OCI-LY1 (cell line): Measurements from ENCODE around the gene TTC28.

Source experiments
- H2AFZ ChIP-seq: fragments of 200-600 bp; sonication (generic), shearing (Covaris generic); 2 replicates; pipeline ENCODE4 v1.6.0; 2014; ENCODE audit warnings: antibody characterized with exemption, mild to moderate bottlenecking, low read length
- H3F3A ChIP-seq: fragments of 200-600 bp; sonication (generic), shearing (Covaris generic); 2 replicates; pipeline ENCODE4 v1.6.0; 2014; ENCODE audit warnings: mild to moderate bottlenecking, antibody characterized with exemption, low read length, moderate library complexity; ENCODE audit not compliant: insufficient read depth
- H3K27ac ChIP-seq: fragments of 200-600 bp; sonication (generic); 2 replicates; pipeline ENCODE4 v1.5.1; 2014; ENCODE audit warnings: low read length, mixed run types, mild to moderate bottlenecking, low read depth; ENCODE audit not compliant: poor library complexity, severe bottlenecking
- H3K27me3 ChIP-seq: fragments of 200-600 bp; sonication (generic); 2 replicates; pipeline ENCODE4 v1.6.0; 2014; ENCODE audit warnings: antibody characterized with exemption, mild to moderate bottlenecking, low read length, moderate library complexity; ENCODE audit not compliant: insufficient read depth
- H3K36me3 ChIP-seq: fragments of 200-600 bp; sonication (generic); 2 replicates; pipeline ENCODE4 v1.6.1; 2014; ENCODE audit warnings: mild to moderate bottlenecking, antibody characterized with exemption, low read length, moderate library complexity, mixed read lengths; ENCODE audit not compliant: insufficient read depth
- H3K4me1 ChIP-seq: fragments of 200-600 bp; sonication (generic); 2 replicates; pipeline ENCODE4 v1.5.1; 2014; ENCODE audit warnings: mild to moderate bottlenecking, low read length, moderate library complexity; ENCODE audit not compliant: insufficient read depth, severe bottlenecking
- H3K4me2 ChIP-seq: fragments of 200-600 bp; sonication (generic), shearing (Covaris generic); 2 replicates; pipeline ENCODE4 v1.6.1; 2014; ENCODE audit warnings: low read length
- H3K4me3 ChIP-seq: fragments of 200-600 bp; sonication (generic); 2 replicates; pipeline ENCODE4 v1.5.1; 2014; ENCODE audit warnings: low read length, low read depth, mild to moderate bottlenecking, mixed read lengths; ENCODE audit not compliant: poor library complexity, severe bottlenecking
- H3K79me2 ChIP-seq: fragments of 200-600 bp; shearing (Covaris generic); 2 replicates; pipeline ENCODE4 v1.6.1; 2016; ENCODE audit warnings: mixed run types, low read length, mixed read lengths; ENCODE audit not compliant: insufficient read depth
- H3K9ac ChIP-seq: fragments of 200-600 bp; sonication (generic), shearing (Covaris generic); 2 replicates; pipeline ENCODE4 v1.6.1; 2014; ENCODE audit warnings: mild to moderate bottlenecking, low read length, mixed read lengths
- H3K9me2 ChIP-seq: fragments of 200-600 bp; sonication (generic), shearing (Covaris generic); 2 replicates; pipeline ENCODE4 v1.6.1; 2014; ENCODE audit warnings: low read depth, mild to moderate bottlenecking, low read length, mixed read lengths
- H3K9me3 ChIP-seq: fragments of 200-600 bp; shearing (Covaris generic); 2 replicates; pipeline ENCODE4 v1.6.1; 2014; ENCODE audit warnings: low read length, mixed read lengths
- H4K20me1 ChIP-seq: fragments of 200-600 bp; sonication (generic), shearing (Covaris generic); 2 replicates; pipeline ENCODE4 v1.6.0; 2016; ENCODE audit warnings: mild to moderate bottlenecking, low read length; ENCODE audit not compliant: insufficient read depth
- EZH2 ChIP-seq: fragments of 200-600 bp; sonication (generic), shearing (Covaris generic); IDR thresholded peaks from 2 replicates; pipeline ENCODE4 v1.8.0; 2017; ENCODE audit warnings: borderline replicate concordance, mixed run types, mild to moderate bottlenecking, antibody characterized with exemption, low read length, moderate library complexity, mixed read lengths
- TF ChIP-seq, protein P1 (sequence below): fragments of 200-600 bp; sonication (generic), shearing (Covaris generic); IDR thresholded peaks from 2 replicates; pipeline ENCODE4 v1.5.1; 2017; ENCODE audit warnings: mild to moderate bottlenecking, antibody characterized with exemption, low read length, moderate library complexity, mixed read lengths

TTC28 gene

DNA sequence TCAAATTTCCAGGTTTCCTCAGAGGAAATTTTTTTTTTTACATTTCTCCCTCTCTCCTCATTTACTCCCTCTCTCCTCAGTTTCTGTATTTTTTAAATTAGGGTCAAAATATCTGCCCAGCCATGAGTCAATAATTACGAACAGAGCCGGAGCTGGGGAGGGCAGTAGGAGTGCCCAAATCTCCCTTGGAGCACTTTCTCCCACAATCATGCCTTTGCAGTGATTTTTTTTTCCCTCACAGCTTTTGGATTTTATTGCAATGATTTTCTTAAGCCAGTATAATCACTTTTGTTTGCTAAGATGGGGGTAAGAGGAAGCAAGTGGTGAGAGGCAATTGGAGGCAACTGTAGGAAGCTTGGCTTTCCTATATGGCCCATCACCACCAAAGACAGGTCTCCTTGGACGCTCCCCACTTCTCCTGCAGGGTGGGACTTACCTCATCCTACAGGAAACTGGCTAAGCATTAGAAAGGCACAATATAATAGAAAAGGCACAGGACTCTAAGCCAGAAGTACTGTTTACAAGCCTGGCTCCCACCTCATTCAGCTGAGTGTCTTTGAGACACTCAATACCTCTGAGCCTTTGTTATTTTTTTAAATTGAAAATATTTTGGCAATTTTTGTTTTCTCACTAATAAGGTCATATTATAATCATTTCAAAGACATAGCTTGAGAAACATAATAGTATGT, 568.0 kb downstream of the TTC28 start:
- H3K27ac ChIP-seq: no peak overlapping the region
- no peaks in the 10 kb centered on the region for H3K79me2 ChIP-seq
- no peak overlapping the region for H3K4me3 ChIP-seq
- H3K36me3 ChIP-seq: no peaks in the 10 kb centered on the region
- no peaks in the 10 kb centered on the region for H3K4me1 ChIP-seq
- H3K9me2 ChIP-seq: no peaks in the 10 kb centered on the region
- H4K20me1 ChIP-seq: no peaks in the 10 kb centered on the region
- no peaks in the 10 kb centered on the region for H3F3A ChIP-seq
- TF ChIP-seq EZH2: no peak
- TF ChIP-seq, protein P1, sequence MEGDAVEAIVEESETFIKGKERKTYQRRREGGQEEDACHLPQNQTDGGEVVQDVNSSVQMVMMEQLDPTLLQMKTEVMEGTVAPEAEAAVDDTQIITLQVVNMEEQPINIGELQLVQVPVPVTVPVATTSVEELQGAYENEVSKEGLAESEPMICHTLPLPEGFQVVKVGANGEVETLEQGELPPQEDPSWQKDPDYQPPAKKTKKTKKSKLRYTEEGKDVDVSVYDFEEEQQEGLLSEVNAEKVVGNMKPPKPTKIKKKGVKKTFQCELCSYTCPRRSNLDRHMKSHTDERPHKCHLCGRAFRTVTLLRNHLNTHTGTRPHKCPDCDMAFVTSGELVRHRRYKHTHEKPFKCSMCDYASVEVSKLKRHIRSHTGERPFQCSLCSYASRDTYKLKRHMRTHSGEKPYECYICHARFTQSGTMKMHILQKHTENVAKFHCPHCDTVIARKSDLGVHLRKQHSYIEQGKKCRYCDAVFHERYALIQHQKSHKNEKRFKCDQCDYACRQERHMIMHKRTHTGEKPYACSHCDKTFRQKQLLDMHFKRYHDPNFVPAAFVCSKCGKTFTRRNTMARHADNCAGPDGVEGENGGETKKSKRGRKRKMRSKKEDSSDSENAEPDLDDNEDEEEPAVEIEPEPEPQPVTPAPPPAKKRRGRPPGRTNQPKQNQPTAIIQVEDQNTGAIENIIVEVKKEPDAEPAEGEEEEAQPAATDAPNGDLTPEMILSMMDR: no peak
- no peak overlapping the region for H3K9ac ChIP-seq
- no peak overlapping the region for H2AFZ ChIP-seq
- no peaks in the 10 kb centered on the region for H3K9me3 ChIP-seq
- H3K27me3 ChIP-seq: peaks cover 4% of the 10 kb centered on the region; the same call in 1 of the 2 replicates
- H3K4me2 ChIP-seq: no peak overlapping the region

- H2AFZ ChIP-seq: no peak overlapping the region
- H3K79me2 ChIP-seq: no peaks in the 10 kb centered on the region
- TF ChIP-seq, protein P1: no peak
- TF ChIP-seq EZH2: no peak
- no peaks in the 10 kb centered on the region for H3K9me3 ChIP-seq
- no peaks in the 10 kb centered on the region for H3K36me3 ChIP-seq
- no peak overlapping the region for H3K4me2 ChIP-seq
- no peak overlapping the region for H3K4me3 ChIP-seq
- no peaks in the 10 kb centered on the region for H4K20me1 ChIP-seq
- no peaks in the 10 kb centered on the region for H3F3A ChIP-seq
- no peak overlapping the region for H3K9ac ChIP-seq
- H3K27me3 ChIP-seq: peaks cover 4% of the 10 kb centered on the region; the same call in 1 of the 2 replicates
- H3K9me2 ChIP-seq: no peaks in the 10 kb centered on the region
- no peak overlapping the region for H3K27ac ChIP-seq
- H3K4me1 ChIP-seq: no peaks in the 10 kb centered on the region
Observed at GRCh38 chr22:28108851-28109250, 570.8 kb downstream of the TTC28 start.

GRCh38 chr22:28106617-28107016, 573.0 kb downstream of the TTC28 start:
- peaks cover 4% of the 10 kb centered on the region; the same call in 1 of the 2 replicates for H3K27me3 ChIP-seq
- H3F3A ChIP-seq: no peaks in the 10 kb centered on the region
- no peak for TF ChIP-seq EZH2
- TF ChIP-seq, protein P1: no peak
- H2AFZ ChIP-seq: no peak overlapping the region
- no peak overlapping the region for H3K4me3 ChIP-seq
- H3K4me1 ChIP-seq: no peaks in the 10 kb centered on the region
- no peak overlapping the region for H3K9ac ChIP-seq
- no peaks in the 10 kb centered on the region for H3K79me2 ChIP-seq
- H3K9me2 ChIP-seq: no peaks in the 10 kb centered on the region
- H3K36me3 ChIP-seq: no peaks in the 10 kb centered on the region
- no peaks in the 10 kb centered on the region for H3K9me3 ChIP-seq
- no peak overlapping the region for H3K4me2 ChIP-seq
- H4K20me1 ChIP-seq: no peaks in the 10 kb centered on the region
- no peak overlapping the region for H3K27ac ChIP-seq
